GM13977 (cell line): ENCODE results near the gene PARD6G.

Experiments used
- DNase-seq: peaks from one replicate; pipeline ENCODE4 v3.0.0; 2012; ENCODE audit warnings: low spot score
- in situ Hi-C: fragments of 300-500 bp; cut with MboI; formaldehyde crosslinking; loops from one replicate; pipeline ENCODE4 v1.12.0; 2022; ENCODE audit warnings: low sequenced_read_pairs, low pct_unique_long_range_greater_than_20kb, mixed read lengths, inconsistent platforms; ENCODE audit not compliant: unreplicated experiment
- TF ChIP-seq, protein P1 (sequence below): IDR thresholded peaks from 2 replicates; pipeline ENCODE4 v1.5.1; 2012; ENCODE audit warnings: mild to moderate bottlenecking, control low read depth; ENCODE audit not compliant: insufficient read depth; ENCODE audit errors: extremely low read depth, missing control alignments

Gene PARD6G

GRCh38 chr18:80201739-80202138 lies 45.6 kb downstream of the PARD6G start:
- DNase-seq, result no peak
- TF ChIP-seq, protein P1, sequence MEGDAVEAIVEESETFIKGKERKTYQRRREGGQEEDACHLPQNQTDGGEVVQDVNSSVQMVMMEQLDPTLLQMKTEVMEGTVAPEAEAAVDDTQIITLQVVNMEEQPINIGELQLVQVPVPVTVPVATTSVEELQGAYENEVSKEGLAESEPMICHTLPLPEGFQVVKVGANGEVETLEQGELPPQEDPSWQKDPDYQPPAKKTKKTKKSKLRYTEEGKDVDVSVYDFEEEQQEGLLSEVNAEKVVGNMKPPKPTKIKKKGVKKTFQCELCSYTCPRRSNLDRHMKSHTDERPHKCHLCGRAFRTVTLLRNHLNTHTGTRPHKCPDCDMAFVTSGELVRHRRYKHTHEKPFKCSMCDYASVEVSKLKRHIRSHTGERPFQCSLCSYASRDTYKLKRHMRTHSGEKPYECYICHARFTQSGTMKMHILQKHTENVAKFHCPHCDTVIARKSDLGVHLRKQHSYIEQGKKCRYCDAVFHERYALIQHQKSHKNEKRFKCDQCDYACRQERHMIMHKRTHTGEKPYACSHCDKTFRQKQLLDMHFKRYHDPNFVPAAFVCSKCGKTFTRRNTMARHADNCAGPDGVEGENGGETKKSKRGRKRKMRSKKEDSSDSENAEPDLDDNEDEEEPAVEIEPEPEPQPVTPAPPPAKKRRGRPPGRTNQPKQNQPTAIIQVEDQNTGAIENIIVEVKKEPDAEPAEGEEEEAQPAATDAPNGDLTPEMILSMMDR, result no peak
- in situ Hi-C loops, result no loop called here

DNA sequence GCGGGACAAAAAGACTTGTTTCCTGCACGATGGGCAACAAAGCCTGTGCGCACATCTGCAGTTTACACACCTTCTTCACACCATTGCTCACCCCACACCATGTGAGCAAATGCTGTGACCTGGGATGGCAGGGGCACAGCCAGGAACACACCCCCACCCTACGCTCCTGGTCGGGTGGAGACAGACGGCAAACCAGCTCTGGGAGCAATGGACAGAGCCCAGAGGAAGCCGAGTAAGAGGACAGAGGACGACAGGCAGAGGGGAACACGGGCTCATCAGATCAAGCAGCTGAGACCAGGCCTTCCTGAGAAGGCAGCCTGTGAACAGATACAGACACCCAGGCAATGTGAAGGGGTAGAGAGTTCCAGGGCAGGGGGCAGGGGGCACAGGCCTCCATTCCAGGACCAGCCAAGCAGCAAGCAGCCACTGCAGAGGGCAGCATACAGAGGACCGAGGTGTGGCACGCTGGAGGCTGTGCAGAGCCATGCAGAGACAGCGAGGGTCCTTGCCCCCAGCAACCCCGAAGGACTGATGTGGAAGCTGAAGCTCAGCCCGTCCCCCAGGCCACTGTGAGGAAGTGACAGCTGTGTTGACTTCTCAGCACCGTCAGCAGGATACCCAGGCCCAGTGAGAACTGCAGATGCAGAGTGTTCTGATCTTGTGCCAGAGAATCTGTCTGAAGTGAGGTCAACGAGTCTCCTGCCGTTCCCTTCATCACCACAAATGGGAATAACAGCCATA lies 46.2 kb downstream of the PARD6G start:
- in situ Hi-C loops, result no loop called here
- TF ChIP-seq, protein P1, result no peak
- no peak for DNase-seq

DNA sequence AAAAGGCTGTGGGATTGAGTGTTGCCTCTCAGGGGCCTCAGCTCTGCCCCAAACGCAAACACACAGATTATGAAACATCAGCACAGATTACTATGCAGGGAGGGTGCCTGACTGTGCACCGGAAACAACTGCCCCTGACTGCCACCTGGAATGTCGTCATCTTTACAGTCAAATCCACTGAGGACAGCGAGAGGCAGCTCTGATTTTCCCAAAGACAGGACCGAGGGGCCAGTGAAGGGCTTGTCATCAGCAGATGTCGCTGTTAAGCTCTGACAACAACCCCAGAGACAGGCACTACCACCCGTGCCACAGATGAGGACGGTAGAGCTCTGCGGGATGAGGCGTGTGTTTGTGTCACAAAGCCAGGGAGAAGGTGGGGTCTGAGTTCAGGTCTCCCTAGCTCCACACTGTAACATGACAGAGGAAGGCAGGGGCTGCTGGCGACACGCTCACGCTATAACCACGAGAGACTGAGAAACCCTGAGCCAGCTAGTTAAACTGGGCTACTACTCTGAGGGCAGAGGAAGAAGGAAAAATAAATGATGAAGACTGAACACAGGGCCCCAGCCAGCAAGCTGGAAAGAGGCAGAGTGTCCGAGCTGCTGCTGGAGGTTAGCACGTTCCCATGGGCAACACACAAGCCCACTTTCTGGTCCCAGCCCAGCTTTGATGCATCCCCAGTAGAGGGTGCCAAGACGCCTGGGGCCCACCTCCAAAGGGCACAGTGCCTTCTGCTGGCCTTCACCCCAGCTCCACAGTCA lies 47.0 kb downstream of the PARD6G start:
- TF ChIP-seq, protein P1, result peak; percentile 50
- in situ Hi-C loops, result no loop called here
- no peak for DNase-seq

DNA sequence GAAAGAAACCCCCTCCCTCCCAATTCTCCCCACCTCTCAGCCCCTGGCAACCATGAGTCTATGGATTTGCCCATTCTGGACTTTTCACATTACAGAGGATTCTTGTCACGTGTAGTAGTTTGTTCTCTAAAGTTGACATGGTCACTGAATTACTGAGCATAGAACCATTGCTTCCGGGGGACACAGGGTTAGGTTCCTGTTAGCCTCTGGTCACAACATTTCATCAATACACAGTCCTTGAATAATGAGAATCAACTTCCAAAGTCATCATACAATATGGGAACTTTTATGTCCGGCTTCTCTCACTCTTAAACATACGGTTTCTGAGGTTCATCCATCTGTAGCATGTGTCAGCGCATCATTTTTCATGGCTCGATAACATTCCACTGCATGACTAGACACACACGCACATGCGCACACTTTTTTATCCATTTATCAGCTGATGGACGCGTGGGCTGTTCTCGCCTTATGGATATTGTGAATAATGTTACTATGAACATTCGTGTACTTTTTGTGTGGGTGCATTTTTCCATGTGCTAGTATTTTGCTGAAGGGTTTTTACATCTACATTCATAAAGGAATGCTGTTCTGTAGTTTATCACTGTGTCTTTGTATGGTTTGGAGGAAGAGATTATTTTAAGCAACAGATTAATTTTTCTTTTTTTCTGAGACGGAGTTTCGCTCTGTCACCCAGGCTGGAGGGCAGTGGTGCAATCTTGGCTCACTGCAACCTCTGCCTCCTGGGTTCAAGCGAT lies 48.1 kb downstream of the PARD6G start:
- in situ Hi-C loops, result no loop called here
- no peak for DNase-seq
- TF ChIP-seq, protein P1, result no peak

- in situ Hi-C loops, result no loop called here
- no peak for DNase-seq
- TF ChIP-seq, protein P1, result no peak
Measured at GRCh38 chr18:80198391-80198790, 48.9 kb downstream of the PARD6G start.

GRCh38 chr18:80197528-80197927 lies 49.8 kb downstream of the PARD6G start:
- in situ Hi-C loops, result no loop called here
- TF ChIP-seq, protein P1, result no peak
- DNase-seq, result no peak
